GM18526 (cell line): Measurements from ENCODE around the gene DFFB.

ENCODE experiments used
- POLR2A ChIP-seq: IDR thresholded peaks from 3 replicates; pipeline ENCODE4 v1.6.1; 2011; ENCODE audit not compliant: insufficient read length; ENCODE audit errors: extremely low read depth

The DFFB gene

DNA sequence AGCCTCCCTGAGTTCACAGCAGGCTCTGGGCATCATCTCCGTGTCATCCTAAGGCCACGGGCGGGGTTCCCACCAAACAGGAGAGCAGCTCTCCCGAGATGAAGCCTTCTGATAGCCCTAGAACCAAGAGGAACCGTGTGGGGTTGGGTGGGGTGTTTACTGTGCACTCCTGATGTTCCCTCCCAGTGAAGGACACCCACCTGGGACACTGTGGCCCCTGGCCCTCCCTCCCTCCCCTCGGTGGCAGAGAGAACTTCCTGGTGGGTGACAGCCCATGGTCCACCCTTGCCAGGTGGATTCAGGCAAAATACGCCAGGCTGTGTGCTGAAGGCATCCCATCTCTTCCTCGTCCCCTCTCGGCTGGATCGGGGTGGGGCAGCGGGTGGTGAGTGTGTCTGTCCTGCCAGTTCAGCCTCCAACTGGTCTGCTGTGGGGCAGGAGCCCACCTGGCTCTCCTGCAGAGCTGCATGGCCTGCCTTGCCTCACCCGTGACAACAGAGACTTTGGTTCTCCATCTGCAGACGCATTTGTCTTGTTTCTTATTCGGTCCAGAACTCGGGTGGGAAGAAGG is 58.4 kb downstream of the DFFB start:
- TF ChIP-seq POLR2A: no peak

DNA sequence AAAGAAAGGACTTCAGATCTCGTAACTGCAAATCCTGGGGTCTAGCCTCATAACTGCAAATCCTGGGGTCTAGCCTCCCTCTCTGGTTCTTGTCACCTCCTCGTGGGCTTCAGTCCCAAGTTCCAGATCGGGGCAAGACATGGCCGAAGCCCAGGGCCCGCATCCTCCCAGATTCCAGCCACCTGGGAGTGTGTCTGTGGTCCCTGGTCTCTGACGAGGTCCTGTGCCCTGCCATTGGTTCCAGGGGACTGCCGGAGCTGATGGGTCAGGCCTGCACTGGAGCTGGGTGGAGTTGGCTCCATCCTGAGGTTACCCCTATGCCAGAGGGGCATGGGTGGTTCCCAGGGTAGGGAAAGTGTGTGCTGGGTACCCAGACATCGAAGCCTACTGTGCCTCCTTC is 60.5 kb downstream of the DFFB start:
- TF ChIP-seq POLR2A: no peak

DNA sequence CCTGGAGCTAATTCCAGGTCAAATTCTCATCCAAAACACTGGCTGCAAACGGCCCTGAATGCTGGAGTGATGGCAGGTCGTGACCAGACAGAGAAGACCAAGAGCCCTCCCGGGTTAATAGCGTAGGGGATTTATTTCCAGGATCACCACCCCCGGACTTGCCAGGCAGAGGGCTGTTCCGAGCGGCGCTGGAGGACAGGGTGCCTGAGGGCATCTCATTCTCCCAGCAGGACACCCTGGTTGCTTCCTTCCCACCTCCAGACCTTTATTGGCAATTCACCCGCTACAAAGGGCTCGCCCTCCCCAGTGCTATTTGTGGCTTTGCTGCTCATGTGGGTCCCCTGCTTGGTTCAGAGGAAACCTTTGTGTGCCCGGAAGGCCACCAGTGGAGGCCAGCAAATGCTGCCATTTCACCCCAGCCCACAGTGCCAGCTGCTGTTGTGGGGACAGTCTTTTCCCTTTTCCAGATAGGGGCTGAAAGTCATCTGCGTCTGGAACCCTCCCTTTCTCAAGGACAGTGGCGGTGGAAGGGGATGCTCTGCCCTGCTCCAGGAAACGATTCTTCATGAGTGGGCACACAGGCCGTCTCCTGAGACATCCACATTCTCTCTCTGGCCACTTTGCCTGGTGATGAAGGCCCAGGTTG is 61.8 kb downstream of the DFFB start:
- TF ChIP-seq POLR2A: no peak

DNA sequence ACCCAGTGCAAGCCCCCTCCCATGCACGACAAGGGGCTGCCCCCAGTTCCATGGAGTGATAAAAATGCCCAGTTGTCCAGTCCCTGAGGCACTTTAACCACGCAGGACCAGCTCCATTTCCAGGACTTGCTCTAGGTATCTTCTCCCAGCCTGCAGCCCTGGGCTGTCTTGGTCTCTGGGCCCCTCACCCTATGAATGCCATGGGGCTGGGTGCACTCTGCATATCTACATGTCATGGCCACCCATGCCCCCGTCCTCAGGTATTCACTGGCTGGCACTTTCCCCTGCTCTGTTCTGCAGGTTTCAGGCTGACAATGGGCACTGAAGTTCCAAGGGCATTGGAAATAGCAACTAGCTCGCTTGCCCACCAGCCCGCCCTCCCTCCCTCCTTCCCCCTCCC is 62.4 kb downstream of the DFFB start:
- no peak for TF ChIP-seq POLR2A

DNA sequence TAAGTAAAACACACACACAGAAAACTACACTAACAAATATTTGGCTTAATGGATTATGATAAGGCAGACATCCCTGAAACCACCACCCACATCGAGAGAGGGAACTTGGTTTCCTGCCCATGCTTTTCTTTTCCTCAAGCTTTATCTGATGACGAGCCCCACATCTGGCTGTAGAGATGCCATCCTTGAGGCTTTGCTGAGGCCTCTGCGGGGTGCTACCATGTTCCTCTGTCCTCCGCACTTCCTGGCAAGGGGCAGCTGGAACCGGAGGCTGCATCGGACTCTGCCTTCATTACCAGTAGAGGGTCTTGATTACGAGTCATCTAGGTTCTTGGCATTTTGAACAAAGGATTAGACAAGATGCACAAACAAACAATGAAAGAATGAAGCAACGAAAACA is 64.5 kb downstream of the DFFB start:
- no peak for TF ChIP-seq POLR2A

DNA sequence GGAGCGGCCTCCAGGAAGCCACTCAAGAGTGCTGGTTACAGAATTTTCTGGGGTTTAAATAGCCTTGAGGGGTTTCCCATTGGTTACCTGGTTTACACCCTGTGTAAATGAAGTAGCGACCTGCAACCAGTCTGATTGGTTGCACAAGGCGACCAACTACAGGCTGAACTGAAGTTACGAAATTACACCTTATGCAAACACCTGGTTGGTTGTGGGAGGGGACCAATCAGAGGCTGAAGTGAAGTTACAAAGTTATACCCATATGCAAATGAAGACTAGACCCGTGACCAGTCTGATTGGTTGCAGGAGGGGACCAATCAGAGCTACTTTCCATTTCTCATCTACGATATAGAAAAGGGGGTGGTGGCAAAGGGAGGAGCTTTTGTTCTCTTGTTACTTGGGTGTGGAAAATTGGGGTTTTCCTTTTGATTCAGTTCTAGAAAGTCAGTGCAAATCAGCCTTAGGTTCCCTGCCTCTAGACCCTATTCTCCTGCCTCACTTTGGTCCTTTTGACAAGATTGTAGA is 65.0 kb downstream of the DFFB start:
- TF ChIP-seq POLR2A: no peak

DNA sequence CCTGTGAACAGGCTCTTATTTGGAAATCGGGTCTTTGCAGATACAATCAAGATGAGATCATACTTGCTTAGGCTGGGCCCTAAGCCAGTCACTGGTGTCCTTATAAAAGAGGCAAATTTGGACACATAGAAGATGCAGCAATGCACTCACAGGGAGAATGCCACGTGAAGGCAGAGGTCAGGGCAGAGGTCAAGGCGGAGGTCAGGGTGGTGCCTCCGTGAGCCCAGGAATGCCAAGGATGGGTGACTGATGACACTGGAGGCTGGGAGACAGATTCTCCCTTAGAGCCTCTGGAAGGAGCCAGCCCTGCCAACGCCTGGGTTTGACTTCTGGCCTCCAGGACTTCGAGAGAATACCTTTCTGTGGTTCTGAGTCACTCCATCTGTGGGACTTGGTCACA is 65.6 kb downstream of the DFFB start:
- no peak for TF ChIP-seq POLR2A

DNA sequence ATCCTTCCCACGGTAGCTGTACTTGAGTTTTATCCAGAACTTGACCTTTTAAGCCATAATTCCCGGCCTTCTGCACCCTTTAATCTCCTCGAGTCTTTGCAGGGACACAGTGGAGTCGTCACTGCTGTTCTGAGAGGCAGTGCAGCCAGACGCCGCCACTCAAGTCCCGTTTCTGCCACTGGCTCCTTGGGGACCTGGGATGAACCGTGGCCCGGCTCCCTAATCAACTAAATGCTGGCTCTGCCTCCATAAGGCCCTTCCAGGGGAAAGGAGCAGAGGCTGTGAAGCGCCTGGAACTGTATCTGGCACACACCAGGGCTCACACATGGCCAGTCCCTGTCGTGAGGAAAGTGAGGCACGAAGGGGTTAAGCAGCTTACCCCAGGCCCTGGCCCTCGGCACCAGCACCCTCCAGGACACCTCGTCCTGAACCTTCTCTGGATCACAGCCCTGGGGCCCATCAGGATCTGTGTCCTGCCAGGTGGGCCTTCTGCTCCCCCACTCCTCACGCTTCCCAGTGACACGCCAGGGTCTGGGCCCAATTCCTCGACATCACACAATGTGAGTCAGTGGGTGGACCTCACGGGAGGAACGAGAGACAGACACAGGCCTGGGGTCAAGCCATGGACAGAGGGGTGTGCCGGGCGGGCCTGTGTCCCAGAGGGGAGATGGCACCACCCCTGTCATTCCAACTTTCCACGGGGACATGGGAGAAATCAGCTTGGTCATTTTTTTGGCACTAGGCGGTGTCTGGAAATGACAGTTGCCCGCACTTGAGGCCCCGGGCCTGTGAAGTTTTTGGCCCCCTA is 66.3 kb downstream of the DFFB start:
- TF ChIP-seq POLR2A: no peak

DNA sequence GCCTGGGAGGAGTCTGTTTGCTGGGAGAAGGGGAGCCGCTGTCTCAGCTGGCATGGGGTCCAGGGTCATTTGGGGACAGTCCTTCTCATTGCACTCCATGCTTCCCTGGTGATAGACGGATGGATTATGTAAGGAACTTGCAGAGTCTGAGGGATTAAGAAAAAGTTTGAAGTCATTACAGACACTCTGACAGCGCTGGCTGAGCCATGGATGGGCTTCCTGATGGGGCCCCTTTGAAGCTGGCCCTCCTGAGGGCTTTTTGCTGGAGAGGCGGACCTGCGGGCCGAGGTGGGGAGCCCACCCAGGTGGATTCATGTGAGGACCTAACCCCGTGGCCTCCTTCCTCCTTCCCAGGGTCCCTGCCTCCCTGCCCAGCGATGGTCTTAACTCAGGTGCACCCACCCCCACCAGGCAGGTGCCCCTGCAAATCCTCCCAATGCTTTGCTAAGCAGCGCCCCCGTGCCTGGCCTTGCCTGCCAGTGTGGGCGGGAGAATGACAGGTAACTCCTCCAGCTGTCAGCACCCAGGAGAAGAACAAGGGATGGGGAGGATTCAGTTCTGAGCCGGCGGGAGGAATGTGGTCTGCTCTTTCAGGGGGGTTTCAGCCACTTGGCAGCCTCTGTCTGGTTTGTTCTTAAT is 67.0 kb downstream of the DFFB start:
- TF ChIP-seq POLR2A: no peak

DNA sequence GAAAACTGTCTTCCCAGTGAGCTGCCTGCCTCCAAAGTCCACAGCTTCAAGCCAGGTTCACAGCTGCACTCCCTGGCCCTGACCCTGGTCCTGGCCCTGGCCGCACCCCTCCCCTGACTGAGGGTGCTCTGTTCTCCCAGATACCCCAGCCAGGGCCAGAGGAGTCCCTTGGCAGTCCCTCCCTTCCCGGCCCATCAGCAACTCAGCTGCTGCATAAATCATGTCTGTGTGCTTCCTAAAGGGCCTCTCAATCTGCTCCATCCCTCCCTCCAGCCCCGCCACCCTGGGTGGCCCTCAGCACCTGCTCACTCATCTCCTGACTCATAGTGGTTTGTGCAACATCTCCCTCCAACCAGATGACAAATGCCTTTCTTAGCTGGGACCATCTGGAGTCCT is 67.5 kb downstream of the DFFB start:
- TF ChIP-seq POLR2A: no peak

DNA sequence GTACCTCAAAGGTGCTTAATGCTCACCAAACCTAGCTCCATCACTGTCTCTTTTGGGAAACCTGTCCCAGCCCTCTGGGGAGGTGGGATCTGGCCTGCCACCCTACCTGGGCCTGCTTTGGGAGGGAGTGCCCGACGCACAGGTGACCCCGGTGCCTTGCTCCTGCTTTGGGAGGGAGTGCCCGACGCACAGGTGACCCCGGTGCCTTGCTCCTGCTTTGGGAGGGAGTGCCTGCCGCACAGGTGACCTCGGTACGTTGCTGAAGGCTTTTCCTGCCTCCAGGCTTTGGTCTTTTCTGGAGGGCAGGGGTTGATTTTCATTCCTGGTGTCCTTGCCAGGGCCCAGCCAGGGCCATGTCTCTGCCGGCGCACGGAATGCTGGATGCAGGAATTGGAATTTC is 68.0 kb downstream of the DFFB start:
- no peak for TF ChIP-seq POLR2A

DNA sequence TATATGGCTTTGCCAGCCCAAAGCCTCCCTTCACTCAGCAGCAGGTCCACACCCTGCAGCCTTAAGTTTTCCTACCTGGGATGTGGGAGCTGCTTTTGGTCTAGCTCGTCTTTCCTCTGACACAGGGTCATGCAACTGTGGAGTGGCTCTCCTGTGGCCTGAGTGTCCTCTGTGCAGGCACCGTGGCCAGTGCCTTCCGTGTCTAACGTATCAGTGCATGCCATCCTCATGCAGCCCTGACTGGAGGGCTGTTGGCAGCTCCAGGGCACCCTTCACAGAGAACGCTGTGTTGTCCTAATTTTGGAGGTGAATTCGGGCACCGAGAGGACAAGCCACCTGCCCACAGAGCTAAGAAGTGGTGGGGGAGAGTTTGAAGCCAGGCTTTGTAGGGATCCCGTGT is 68.5 kb downstream of the DFFB start:
- TF ChIP-seq POLR2A: no peak

DNA sequence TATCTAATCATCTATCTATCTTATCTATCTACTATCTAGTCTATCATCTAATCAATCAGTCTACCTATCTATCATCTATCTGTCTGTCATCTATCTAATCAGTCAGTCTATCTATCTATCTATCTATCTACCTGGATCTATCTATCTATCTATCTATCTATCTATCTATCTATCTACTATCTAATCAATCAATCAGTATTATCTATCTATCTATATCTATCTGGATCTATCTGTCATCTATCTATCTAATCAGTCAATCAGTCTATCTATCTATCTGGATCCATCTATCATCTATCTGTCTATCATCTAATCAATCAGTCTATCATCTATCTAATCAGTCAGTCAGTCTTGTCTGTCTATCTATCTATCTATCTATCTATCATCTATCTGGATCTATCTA is 69.7 kb downstream of the DFFB start:
- no peak for TF ChIP-seq POLR2A

DNA sequence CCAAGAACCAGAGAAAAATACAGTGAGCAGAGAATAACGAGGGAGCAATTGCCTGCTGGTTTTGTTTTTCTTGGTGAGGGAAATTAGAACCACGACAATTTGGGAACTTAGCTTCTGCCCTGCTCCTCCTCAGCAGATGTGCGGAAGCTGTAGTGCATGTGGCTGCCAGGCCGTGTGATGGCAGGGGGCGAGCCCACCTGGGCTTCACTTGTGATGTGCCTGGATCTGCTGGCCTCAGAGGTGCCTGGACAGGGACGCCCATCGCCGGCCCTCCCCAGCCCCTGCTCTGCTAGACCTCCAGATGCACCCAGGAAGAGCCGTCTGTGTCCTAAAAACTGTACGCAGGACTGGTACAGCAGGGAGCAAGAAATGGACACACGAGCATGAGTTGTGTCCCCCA is 71.3 kb downstream of the DFFB start:
- TF ChIP-seq POLR2A: no peak

DNA sequence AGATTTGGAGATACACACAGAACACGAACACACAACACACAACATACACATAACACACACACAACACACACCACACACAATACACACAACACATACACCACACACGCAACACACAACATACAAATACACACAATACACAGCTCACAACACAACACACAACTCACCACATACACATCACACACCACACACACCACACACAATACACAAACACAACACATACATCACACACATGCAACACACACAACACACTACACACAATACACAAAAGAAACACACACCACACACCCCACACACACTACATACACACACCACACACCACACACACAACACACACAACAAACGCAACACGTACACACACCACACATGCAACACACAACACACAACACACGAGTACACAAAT is 71.8 kb downstream of the DFFB start:
- no peak for TF ChIP-seq POLR2A
